HG03064 (cell line): ENCODE data around the gene MYL1.

ENCODE experiments used
- ATAC-seq: cut with Tn5 transposase; IDR thresholded peaks from one replicate; pipeline ENCODE4 v1.9.1; 2021; ENCODE audit warnings: low read depth; ENCODE audit not compliant: unreplicated experiment

The MYL1 gene

DNA sequence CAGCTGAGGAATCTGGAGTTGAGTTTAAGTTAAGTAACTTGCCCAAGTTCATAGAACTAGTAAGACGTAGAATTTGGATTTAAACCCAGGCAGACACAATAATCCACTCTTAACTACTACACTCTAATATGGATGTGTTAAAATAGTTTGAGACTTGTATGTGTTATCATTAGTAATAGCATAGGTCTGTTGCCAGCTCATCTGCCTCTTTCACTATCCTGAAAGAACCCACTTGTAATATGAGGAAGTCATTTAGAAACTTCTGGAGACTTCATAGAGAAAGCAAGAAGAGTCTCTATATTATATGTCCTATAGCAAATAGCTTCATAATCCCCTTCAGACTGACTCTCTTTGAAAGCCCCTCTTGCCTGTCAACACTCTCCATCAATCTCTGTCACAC is 46.7 kb downstream of the MYL1 start:
- ATAC-seq: no peak

DNA sequence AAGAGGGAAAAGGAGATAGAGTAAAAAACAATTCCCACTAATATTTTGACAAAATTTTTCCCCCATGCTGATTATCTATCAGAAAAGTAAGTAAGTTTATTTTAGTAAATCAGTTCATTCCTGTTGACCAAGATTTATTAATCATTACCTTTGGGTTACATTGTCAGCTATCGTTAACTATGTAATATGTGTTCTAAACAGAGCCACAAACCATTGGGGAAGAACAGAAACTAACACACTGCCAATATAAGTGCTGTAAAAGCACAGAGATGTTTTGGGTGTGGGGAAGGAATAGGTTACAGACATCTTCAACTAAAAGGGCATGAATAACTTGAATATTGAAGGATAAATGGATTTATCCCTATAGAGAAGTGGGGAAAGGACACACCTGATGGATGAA is 47.3 kb downstream of the MYL1 start:
- no peak for ATAC-seq

DNA sequence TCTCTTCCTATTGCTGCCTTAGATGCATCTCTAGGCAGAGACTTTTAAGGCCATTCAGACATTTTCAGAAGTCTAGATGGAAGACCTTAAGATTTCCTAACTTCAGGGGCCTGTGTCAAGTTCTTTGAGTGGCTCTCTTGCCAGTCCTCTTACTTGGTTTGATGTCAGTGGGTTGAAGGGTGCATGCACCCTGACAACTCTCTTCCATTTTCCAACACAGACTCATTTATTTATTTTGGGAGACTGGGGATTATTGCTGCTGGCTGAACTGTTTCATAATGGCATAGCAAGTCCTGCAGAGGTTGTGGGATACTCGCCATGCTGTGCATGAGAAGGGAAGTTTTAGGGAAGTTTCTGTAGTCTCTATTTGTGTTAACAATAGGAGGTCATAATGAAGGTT is 50.7 kb downstream of the MYL1 start:
- no peak for ATAC-seq

DNA sequence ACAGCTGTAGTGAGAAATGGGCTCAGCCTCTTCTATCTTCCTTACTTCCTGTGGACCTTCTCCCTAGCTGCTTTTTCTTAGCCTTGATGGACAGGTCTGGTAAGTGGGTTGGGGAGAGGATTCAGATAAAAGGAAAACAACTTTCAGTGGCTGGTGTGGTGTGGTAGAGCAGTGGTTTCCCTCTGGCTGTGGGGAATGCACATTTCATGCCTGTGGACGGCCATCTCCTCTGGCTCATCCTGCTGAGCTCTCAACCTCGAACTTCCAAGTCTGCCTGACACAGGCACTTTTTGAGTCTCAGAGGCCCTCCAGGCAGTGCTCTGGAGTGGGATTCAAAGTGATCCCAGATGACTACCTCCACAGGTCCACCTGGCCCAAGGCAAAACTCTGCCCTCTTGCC is 51.1 kb downstream of the MYL1 start:
- no peak for ATAC-seq

DNA sequence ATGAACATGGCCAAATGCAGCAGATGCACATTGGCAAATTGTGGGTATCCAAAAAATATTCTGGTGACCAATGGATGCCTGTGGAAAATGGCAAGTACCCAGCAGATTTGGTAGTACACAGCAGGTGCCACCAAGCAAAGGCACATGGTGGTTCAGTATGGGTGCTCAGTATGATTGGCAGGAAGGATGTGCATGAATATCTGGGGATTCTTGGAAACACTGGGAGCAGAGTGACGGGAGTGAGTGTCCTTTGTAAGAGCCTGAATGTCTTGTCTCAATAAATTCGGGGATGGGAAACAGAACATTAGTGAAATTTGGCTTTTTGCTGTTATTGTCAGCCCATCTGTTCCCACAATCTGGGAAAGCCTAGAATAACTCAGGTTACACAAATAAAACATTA is 52.9 kb downstream of the MYL1 start:
- ATAC-seq: no peak

DNA sequence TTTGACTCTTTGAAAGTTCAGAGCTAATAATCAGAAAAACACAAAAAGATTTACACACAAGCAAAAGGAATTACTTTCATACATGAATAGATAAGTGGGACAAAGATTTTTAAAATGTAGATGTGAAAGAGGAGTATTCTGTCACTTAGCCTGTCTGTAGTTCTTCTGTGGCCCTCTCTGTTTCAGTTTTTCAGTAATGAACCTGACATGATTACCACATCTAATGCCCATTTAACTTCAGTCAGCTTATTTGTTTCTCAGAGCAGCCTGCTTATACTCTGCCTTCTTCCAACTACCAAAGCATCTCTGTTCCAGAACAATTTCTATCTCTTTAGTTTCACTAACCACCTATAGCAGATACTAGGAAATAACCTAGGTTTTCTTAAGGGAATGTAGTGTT is 55.3 kb downstream of the MYL1 start:
- ATAC-seq: no peak

DNA sequence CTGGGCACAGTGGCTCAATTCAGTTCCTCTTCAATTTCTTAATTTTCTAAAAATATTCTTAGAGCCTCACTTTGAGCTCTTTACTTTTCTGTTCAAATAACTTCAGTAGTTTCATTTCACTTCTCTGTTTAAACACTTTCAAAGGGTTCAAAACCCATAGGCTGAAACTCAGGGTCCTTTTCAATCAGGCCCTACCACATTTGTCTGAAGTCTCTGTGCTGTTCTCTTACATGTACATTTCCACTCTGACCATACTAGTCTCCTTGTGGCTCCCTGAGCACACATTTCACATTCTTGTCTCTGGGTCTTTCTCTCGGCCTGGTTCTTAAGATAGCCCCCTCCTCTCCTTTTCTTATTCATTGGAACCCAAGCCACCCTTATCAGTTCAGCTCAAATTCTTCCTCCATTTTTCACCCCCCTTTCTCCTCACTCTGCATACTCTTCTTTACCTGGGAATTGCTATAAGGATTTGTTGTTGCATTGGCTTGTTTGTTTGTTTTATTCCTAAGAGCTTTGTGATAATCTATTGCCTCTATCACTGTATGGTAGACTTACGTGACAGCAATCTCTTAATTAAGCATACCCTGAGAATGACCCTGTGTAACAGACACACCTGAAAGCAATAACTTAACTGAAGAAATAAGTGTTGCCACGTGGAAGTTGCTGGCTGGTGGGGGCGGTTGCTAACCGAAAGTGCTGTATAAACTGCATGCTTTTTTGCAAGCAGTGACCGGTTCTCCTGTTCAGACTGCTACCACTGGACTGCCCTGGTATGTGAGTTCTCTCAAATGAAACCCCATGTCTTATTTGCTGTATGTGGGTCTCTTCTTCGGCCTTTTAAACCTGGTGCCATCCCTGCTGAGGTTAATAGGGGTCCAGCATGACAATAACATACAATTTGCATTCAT is 62.0 kb downstream of the MYL1 start:
- no peak for ATAC-seq

DNA sequence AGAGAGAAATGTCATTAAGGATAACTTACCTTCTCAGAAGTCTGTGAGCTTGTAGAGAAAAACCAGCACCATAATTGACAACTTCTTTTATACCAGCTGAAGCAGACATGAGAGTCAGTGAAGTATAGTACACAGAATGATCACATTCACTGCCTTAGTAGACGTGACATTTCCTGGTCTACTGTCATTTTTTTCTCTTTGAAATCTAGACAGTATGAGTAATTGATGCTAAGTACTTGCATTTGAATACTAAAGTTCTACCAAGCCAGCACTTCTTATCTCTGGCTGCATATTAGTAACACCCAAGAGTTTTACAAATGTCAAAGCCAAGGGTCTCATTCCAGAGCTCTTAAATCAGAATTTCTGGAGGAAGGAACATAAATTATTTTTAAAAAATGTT is 64.4 kb downstream of the MYL1 start:
- ATAC-seq: no peak
